NB4 (cell line): Measurements from ENCODE around the gene PPID.

Source experiments
- CTCF ChIP-seq: IDR thresholded peaks from one replicate; pipeline ENCODE4 v1.5.1; 2012; ENCODE audit warnings: low read depth, low read length
- POLR2A ChIP-seq: IDR thresholded peaks from 2 replicates; pipeline ENCODE4 v1.6.1; 2011; ENCODE audit warnings: mild to moderate bottlenecking; ENCODE audit not compliant: insufficient read length; ENCODE audit errors: extremely low read depth

- TF ChIP-seq CTCF (no peak), POLR2A (no peak)
Observed at GRCh38 chr4:158721680-158722079, 1.5 kb downstream of the PPID start.
